Right forelimb (tissue), 1 donor: ENCODE data around the gene DMTF1.
"Not testable (repeated sequence)": the region's sequence is repeated elsewhere in the genome, so short reads cannot be mapped to it uniquely, and the experiment has no call there.

Experiments used
- DNase-seq: peaks from one replicate; pipeline ENCODE4 v3.0.0-alpha.2; 2018

Gene DMTF1

GRCh38 chr7:87226495-87226894, 74.2 kb downstream of the DMTF1 start:
- DNase-seq = no peak

GRCh38 chr7:87231258-87231657, 79.0 kb downstream of the DMTF1 start:
- no peak for DNase-seq

GRCh38 chr7:87231711-87232110, 79.5 kb downstream of the DMTF1 start:
- no peak for DNase-seq

- DNase-seq = no peak
Measured at GRCh38 chr7:87234949-87235348, 82.7 kb downstream of the DMTF1 start.

GRCh38 chr7:87238464-87239051, 86.3 kb downstream of the DMTF1 start:
- DNase-seq = not testable (repeated sequence)

- DNase-seq = not testable (repeated sequence)
Measured at GRCh38 chr7:87245671-87246070, 93.4 kb downstream of the DMTF1 start.
